SK-N-MC (cell line): ENCODE data around the gene PUS7.

Experiments used
- EZH2 ChIP-seq: fragments of 200-600 bp; sonication (generic); IDR thresholded peaks from one replicate; pipeline ENCODE4 v1.6.1; 2017; ENCODE audit warnings: antibody characterized with exemption
- FOXP2 ChIP-seq: optimal IDR thresholded peaks from 2 replicates; pipeline ENCODE3; 2011; ENCODE audit warnings: mild to moderate bottlenecking, moderate library complexity; ENCODE audit not compliant: insufficient read depth; ENCODE audit errors: extremely low read length, control extremely low read depth
- POLR2AphosphoS5 ChIP-seq: IDR thresholded peaks from 2 replicates; pipeline ENCODE4 v1.6.1; 2012; ENCODE audit warnings: mild to moderate bottlenecking, low read depth, low read length, borderline replicate concordance

GRCh38 chr7:105567024-105567423, 45.0 kb upstream of the PUS7 start:
- TF ChIP-seq EZH2 (no peak), POLR2AphosphoS5 (no peak), FOXP2 (no peak)
